Vagina (tissue), 2 donors: ENCODE results near the gene FIS1.

ENCODE experiments used
- CTCF ChIP-seq, 3 experiments: fragments of 450-650 bp in 2 of 3; fragments of 200-600 bp in 1 of 3; sonication (generic) in 1 of 3; IDR thresholded peaks; one replicate each; pipeline ENCODE4 v1.5.1; 2017 to 2019; ENCODE audit warnings: antibody characterized with exemption in 3 of 3, mild to moderate bottlenecking in 2 of 3, moderate library complexity in 2 of 3
- POLR2A ChIP-seq, 2 donors: fragments of 450-650 bp; IDR thresholded peaks; one replicate each; pipeline ENCODE4 v1.6.1; 2017; ENCODE audit warnings: antibody characterized with exemption in 2 of 2, mild to moderate bottlenecking in 2 of 2, moderate library complexity in 2 of 2
- POLR2AphosphoS5 ChIP-seq, 2 donors: sonication (generic); formaldehyde crosslinking; IDR thresholded peaks; one replicate each; pipeline ENCODE4 v1.9.0; 2017; ENCODE audit warnings: antibody characterized with exemption in 2 of 2, mild to moderate bottlenecking in 2 of 2, low read depth in 1 of 2; ENCODE audit not compliant: insufficient read depth in 1 of 2

GRCh38 chr7:101200862-101201599 lies 43.9 kb downstream of the FIS1 start, which contains the start of gene MOGAT3:
- TF ChIP-seq POLR2A (IDR thresholded peaks at IDR 0.05) = no peak
- TF ChIP-seq CTCF (IDR thresholded peaks at IDR 0.05) = no peak
- TF ChIP-seq POLR2AphosphoS5 (IDR thresholded peaks at IDR 0.05; ENCODE audit: insufficient read depth in 1 of 2, low read depth in 1 of 2) = no peak
